NCI-H2107 (cell line): ENCODE results near the gene SELP.

Experiments used
- DNase-seq: peaks from one replicate; lab custom pipeline; 2025; lab: John Stamatoyannopoulos, UW

SELP gene

DNA sequence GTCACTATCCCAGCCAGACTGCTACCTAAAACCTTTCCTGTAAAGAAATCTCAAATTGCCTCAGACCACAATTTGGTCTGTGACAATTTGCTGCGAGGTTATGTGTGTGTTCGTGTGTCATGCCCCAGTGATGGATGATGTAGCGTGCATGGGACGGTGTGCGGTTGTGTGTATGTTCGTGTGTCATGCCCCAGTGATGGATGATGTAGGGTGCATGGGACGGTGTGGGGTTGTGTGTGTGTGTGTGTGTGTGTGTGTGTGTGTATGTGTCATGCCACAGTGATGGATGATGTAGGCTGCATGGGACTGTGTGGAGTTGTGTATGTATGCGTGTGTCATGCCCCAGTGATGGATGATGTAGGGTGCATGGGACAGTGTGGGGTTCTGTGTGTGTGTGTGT, 9.4 kb downstream of the SELP start:
- no peak for DNase-seq

DNA sequence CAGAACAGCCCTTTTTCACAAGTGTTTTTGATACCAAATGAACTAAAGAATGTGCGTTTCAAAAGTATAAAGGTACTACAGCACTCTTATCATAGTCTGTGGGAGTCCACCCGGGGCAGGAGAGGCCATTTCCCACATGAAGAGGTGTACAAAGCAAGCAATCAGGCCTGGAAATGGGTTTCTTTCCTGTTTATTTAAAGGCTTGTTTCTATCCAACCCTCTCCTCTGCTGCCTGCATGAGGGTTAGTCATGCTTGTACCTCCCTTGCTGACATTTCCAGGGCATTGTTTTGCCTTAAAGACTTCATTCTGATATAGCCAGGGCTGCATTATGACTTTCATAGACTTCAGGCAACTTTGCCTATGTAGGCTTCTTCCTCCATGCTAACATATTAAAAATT, 11.6 kb downstream of the SELP start:
- no peak for DNase-seq

DNA sequence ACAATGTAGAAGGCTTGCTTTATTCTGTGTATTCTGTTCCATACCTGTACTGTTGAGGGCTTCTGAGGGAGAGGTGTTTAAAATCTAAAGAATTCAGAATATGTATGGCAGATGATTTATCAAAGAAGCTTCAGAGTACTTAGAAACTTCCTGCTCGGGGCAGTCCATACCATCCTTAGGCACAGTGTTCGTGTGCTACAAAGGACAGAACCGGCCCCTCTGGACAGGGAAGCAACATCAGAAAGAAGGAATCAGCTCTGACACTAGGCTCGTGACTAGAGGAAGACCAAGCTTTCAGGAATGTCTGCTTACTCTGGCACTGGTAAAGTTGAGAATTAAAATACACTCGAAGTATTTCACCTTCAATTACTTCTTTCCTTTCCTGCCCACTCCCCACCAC, 14.1 kb downstream of the SELP start:
- no peak for DNase-seq

DNA sequence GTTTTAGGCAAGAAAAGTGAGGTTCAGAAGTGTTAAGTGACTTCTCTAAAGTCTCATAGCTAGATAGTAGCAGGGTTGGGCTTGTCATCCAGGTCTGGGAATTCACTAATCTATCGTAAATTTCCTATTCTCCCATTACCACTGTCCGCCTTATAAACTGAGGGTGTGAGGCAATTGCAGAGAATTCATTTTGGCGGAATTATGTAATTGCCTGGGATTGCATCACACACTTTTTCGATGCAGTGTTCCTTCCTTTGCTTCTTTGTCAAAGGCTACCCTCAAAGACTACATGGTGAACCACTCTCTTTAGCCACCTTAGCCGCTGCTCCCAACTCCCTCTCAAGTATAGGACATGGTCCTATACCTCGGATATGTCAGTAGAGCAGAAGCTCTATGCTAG, 19.1 kb downstream of the SELP start:
- DNase-seq = no peak

DNA sequence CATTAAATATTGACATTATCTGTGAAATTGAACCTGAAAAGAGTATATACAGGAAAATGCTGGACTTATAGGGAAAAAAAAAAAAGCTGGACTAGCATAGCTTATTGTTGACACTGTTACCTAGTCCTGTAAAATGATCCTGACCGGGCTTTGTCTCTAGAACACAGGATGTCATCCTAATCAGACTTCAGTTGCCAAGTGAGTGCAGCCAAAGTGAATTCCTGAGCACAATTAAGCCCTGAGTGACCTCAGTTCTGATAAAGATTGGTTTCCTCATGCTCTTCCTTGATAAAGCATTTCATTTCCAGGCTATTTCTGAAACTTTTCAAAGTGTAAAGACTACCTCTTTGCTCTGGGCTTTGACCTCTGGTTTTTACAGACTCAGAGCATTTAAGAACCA, 19.8 kb downstream of the SELP start:
- DNase-seq = no peak

DNA sequence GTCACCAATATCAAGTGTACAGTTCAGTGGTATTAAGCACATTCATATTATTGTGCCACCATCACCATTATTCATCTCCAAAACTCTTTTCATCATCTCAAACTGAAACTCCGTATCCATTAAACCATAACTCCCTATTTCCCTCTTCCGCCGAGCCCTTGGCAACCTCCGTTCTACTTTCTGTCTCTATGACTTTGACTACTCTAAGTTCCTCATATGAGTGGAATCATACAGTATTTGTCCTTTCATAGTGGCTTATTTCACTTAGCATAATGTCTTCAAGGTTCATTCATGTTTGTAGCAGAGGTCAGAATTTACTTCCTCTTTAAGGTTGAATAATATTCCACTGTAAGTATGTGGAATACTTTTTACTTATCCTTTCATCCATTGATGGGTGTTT, 21.7 kb downstream of the SELP start:
- DNase-seq = no peak

DNA sequence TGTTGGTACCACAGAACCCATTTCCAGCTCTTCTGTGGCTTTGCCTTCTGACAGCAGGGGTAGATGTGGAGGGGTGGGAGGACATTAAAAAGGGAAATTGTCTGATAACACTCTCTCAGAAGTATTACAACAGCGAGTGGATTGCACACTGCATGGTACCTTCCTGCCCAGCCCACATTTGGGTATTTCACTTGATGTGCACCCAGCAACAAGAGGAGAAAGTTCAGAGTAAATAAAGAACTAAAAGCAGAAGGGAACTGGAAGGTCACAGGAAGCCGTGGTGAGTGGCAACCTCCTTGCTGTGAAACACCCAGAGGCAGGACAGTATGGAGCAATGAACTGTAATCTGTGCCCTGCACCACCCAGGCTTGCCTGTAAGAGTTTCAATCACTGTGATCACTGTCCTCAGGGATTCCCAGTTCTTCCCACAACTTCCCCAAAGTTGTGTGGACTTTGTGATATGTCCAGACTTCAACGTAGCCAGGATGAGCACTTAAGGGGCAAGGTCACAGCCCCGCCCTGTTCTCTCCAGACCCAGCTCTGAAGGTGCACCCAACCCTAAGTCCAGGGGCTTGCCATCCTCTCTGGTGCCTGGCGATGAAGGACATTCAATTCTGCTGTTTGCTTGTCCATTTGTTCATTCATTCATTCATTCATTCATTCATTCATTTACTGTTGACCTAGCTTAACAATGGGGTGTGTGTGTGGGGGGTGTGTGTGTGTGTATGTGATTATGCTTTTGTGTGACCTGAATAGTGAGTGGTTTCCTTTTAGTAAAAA, 25.0 kb downstream of the SELP start:
- no peak for DNase-seq

DNA sequence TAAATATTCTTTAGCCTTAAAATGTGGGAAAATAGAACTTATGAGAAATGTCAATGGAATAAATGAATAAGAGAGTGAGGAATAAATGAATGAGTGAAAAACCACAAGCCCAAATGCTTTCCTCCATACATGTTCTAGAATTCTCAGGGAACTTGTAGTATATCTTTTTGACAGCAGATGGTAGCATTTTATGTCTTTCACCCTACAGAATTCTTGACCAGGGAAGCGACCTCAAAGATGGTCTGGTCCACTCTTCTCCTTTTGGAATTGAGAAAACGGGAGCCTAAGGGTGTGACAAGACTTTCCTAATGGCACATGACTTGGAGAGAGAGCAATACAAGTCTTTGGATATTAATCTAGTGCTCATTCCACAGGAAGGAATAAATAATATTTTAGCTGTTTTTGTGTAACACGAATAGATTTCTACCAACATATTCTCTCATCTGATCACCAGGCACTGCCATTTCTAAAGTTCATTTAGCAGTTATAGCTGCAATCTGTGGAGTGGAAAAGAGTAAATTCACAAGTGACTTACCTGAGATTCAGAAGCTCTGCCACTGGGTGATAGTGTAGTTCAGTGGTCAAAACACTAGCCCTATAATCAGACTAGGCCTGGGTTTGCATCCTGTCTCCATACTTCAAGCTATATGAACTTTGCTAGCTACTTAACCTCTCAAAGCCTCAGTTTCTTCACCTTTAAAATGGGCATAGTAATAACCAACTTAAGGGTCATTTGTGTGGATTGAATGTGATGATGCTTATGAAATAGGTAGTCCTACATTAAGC, 28.6 kb downstream of the SELP start:
- DNase-seq = no peak

DNA sequence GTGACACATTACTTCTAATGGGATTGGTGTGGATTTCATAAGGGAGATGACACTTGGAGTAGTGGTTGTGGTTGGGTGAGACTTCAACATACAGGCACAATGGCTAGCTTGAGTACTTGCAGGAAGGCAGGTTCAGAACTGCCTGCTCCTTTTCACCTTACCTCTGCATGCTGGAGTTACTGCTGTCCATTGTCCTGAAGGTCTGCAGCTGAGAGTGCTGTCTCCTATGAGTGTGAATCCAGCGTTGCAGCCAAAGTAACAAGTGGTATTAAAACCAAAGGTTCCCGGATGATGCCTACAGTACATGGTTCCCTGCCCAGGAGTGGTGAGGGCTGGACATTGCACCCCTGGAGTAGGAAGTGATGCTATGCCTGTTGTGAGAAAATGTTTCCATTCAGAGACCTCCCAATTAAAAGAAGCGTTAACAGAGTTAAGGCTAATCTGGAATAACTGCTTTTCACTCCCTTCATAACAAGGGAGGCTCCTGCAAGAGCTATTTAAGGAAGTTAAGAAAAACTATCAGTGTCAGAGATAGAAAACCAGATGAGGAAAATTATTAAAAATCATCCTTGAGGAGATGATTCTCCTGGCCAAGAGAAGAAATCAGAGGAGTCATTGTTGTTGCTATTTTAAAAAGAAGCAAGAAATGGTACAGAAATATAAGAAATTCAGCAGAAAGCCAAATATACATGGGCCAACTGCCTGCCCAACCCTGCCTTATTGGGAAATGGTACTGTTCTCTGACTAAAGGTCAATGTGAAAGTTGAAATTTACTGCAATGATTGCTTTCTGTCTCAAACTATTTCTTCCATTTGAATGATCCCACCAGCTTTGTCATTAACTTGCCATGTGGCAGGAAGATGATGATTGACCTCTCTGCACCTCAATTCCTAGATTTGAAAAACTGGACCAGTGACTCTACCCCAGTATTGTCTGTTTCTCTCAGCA, 33.9 kb downstream of the SELP start:
- no peak for DNase-seq

DNA sequence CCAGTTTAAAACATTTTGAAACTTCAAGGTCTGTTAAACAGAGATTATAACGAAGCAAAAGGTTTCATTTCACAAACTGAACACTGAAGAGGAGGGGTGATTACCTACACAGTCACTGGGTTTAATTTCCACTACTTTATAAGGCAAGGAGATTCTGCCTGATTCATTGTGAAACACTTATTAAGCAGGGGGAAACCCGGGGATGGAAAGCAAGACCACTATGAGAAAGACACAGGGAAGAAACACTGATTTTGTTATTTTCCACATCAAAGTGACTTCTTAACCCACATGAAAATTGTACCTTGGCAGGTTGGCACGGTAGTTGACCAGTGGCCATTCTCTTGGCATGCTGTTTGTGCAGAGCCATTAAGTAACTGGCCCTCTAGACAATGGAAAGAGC, 35.5 kb downstream of the SELP start:
- no peak for DNase-seq

DNA sequence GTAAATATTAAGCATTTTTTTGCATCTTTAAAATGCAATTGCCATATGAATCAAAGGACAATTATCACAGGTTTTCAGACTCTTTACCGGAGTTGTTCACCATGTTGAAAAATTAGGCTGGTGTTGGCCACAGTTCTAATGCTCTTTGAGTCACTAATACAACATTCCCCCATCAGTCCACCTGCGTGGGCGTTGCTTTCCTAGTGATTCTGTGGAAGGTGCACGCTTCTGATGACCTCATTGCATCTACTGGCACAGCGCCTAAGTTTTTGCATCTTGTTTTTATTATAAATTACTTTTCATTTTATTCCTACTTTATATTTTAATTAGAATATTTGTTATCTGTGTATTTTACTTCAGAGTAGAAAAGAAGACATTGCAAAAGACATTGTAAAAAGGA, 39.0 kb downstream of the SELP start:
- no peak for DNase-seq

DNA sequence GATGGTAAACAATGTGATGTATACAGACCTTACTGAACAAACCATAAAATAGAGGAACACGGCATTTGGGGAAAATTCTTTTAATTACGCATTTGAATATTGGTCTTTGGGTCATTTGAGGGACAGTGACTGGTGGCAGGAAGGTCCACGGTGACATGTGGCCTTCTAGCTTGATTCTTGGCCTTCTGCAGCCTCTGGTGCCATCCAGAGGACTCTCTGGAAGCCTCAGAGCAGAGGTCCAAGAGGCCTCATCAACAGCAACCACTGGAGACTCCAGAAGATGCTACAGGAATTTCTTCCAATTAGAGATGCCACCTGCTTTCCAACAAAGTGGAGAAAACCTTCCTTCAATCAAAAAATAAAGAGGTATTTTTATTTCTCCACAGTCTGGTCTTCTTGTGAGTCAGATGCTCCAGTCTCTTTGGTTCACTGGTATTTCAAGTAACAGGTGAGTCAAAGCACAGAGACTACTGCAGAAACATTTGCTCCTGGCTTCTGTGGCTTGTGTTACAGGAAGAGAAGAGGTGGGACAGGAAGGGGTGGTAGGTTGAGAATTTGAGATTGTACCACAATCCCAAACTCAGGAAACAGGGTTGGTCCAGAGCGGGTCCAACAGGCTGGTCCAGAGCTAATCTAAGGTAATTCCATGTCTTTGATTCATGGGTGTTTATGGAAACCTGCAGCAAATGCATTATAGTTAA, 41.0 kb downstream of the SELP start:
- no peak for DNase-seq

DNA sequence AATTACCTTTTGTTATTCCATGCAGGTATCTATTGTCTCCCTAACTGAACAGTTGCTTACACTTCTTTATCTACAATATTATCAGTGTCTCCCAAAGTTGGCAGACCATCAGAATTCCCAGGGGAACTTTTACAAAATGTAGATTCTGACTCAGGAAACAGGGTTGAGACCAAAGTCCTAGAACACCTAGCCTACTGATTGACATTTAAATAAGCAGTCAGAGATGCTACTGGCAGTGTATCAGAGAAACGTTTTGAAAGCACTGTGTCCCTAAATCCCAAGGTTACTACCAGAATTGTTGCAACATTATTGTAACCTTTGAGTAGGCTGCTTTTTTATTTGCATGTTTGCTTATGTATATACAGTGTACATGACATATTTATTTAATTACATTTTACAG, 41.8 kb downstream of the SELP start:
- no peak for DNase-seq

DNA sequence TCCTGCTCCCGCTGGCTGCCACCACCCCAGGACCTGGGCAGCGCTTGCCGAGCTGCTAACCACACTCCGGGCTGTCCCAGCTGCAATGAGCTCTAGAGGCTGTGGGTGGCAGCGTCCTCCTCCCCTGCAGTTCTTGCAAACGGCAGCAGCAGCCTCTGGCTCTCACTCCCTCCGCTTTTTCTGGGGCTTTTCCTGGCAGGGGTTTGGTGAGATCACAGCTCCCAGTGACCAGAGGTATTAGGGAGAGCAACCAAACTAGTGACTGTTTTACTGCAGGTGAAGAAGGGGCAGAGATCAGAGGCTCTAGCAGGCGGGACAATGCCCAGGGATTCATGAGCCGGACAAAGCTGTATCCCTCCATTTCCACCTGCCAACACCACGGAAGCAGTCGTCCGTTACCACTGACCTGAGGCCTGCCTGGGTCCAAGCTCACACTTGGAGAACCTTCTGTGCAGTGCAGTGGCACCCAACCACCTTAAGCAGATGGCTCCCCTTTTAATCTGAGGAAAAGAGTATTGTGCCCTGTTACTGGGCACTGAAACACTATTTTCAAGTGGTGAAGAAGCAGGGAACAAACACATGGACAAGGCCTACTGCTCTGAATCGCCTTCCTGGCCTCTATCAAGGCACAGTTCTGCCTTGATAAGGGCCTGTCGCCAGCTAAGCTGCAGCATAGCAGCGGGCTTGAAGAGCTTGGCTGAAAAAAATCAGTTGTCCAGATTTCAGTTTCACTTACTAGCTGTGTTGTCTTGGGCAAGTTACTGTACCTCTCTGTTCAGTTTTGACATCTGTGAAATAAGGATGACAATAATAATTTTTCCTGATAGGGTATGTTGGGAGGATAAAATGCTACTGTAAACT, 43.3 kb downstream of the SELP start, which contains the start of gene F5:
Gene F5 (minus strand): TSS at position 87 of the 861 bp plus-strand sequence. CDS start 95 bp downstream, outside the sequence.
- DNase-seq = peak; percentile 64

DNA sequence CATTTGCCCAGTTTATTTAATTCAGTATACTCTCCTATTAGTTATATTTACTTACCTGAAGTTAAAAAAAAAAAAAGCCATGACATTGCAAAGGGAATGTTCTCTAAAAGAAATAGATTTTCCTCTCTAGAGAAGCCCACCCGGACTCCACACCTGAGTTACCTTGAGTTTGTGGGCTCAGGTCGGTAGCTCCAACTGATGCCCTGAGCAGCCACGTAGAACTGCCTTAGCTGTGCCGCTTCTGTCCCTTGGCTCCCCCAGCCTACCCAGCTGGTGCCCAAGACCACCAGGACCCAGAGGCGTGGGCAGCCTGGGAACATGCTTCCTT, 43.9 kb downstream of the SELP start:
- no peak for DNase-seq

DNA sequence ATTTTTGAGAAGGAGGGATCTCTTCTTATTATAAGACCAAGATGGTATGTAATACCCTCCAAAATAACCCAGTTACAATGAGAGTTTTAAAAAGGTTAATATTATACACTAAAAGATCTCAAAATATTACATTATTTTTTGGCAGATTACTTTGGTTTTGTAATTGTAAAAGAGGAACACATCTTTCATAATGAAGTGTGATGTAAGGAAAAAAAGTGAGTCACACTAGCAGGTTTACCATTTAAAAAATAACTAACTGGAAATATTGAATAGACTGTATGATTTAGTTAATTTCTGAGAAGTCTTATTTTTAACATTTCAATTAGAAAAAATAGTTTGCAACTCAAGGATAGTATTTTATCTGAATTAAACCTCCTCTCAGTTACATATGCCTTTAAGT, 44.7 kb downstream of the SELP start:
- no peak for DNase-seq

DNA sequence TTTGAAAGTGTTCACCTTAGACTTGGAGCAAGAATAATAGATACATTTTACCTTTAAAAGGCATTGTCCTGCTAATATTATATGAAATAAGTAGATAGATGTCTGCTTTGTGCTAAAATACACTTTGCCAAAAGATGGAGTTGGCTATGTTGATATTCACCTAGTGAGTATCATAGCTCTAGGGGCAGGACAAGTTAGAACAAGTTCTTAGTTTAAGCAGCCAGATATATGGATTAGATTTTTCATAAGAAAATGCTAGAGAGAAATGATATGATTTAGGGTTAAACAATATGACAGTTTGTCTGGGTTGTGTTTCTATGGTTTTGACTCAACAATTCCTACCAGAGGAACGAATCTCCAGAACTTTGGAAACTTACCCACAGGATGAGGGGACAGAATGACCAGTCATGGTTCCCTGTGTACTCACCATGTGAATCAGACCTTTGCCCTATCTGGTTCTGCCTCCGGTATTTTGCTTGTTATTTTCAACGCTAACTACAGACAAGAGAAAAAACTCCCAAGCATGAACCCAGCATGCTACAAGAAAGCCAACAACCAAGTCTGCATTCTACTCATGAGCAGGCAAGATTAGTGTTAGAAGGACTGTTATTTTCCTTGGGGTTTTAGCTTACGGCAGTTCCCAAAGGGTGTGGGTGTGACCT, 45.3 kb downstream of the SELP start:
- no peak for DNase-seq

DNA sequence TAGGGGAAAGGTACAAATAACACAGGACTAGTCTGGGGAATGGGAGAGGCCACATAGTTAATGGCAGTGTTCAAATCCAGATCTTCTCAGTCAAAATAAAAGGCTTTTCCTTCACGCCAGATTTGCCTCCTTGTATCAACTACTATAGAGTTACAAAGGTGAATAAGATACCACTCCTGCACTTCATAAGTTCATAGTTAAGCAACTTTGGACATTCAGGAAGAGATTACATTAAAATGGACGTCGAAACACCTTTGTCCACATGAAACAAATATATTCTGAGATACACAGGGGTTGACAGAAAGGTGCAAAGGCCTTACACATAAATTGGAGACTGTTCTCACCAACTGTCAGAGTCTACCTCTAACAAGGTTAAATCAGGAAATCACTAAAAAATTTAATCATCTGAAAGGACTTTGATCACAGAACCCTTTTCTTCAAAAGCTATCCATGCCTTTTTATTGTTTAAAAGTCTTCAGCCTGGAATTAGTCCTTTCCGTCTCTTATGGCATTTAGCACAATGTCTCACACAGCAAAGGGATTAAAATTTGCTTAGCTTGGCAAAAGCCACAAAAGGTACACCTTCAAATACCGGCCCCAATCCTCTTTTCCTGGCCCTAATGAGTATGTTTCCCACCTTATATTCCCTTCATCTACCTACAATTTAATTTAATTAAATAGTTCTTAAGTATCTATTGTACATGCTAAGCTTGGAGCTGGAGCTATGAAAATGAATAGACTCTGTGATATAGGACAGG, 51.8 kb downstream of the SELP start:
- DNase-seq = no peak

DNA sequence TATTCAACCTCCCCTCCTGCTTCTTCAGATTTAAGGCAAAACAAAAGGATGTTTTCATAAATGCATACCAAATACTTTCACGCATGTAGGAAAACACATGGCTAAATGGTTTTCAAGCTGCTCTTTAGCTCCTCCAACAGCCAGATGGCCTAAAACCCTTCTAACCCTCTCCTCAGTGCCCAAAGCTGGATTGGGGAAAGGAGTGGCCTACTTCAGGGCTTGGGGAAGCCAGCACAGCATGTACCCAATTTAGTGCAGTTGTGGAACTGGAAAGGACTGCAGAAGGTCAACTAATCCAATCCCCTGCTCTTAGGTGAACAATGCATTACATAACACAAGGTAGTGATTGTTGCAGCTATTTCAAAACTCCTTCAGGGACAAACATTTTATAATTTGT, 53.0 kb downstream of the SELP start:
- DNase-seq = no peak
